WERI-Rb-1 (cell line): ENCODE results near the gene FCSK.

Experiments used
- DNase-seq: peaks from one replicate; pipeline ENCODE4 v3.0.0-alpha.2; 2020
- H3K27ac ChIP-seq: fragments of 250-450 bp; sonication (Bioruptor Pico); 2 replicates; pipeline ENCODE4 v1.5.1; 2020; ENCODE audit warnings: mild to moderate bottlenecking, moderate library complexity
- H3K27me3 ChIP-seq: fragments of 250-450 bp; sonication (Bioruptor Pico); 2 replicates; pipeline ENCODE4 v1.5.1; 2021; ENCODE audit warnings: mild to moderate bottlenecking, low read depth, moderate library complexity; ENCODE audit not compliant: insufficient read depth, severe bottlenecking
- H3K36me3 ChIP-seq: fragments of 250-450 bp; sonication (Bioruptor Pico); 2 replicates; pipeline ENCODE4 v1.5.1; 2020; ENCODE audit warnings: mild to moderate bottlenecking, moderate library complexity
- H3K4me3 ChIP-seq: 2 replicates; pipeline ENCODE4 v1.5.1; 2011; ENCODE audit warnings: low read depth, mild to moderate bottlenecking, control low read depth, low read length
- H3K9me3 ChIP-seq: fragments of 250-450 bp; sonication (Bioruptor Pico); 2 replicates; pipeline ENCODE4 v1.5.1; 2021; ENCODE audit warnings: mild to moderate bottlenecking, moderate library complexity; ENCODE audit not compliant: severe bottlenecking
- CTCF ChIP-seq: IDR thresholded peaks from 2 replicates; pipeline ENCODE4 v1.5.1; 2011; ENCODE audit warnings: low read depth, mild to moderate bottlenecking, control low read depth, inconsistent platforms, low read length

Gene FCSK

GRCh38 chr16:70496513-70496912, 42.1 kb downstream of the FCSK start:
- H3K27ac ChIP-seq = peak overlapping the region; percentile 86
- H3K27me3 ChIP-seq = no peaks in the 10 kb centered on the region
- DNase-seq = no peak
- TF ChIP-seq CTCF = no peak
- no peaks in the 10 kb centered on the region for H3K9me3 ChIP-seq
- H3K36me3 ChIP-seq = peaks cover 55% of the 10 kb centered on the region
- no peak overlapping the region for H3K4me3 ChIP-seq

GRCh38 chr16:70508752-70509151, 54.4 kb downstream of the FCSK start:
- Histone ChIP-seq H3K27ac (no peak overlapping the region), H3K4me3 (no peak overlapping the region), H3K9me3 (no peaks in the 10 kb centered on the region), H3K27me3 (no peaks in the 10 kb centered on the region), H3K36me3 (peaks cover 70% of the 10 kb centered on the region)
- DNase-seq = no peak
- TF ChIP-seq CTCF = 0 out of 2 replicates have a peak, but pooled peaks have one; percentile 4

GRCh38 chr16:70510216-70510615, 55.8 kb downstream of the FCSK start:
- peaks cover 74% of the 10 kb centered on the region for H3K36me3 ChIP-seq
- no peak overlapping the region for H3K4me3 ChIP-seq
- H3K27ac ChIP-seq = no peak overlapping the region
- no peak for DNase-seq
- no peaks in the 10 kb centered on the region for H3K27me3 ChIP-seq
- no peaks in the 10 kb centered on the region for H3K9me3 ChIP-seq
- no peak for TF ChIP-seq CTCF

GRCh38 chr16:70511833-70512232, 57.4 kb downstream of the FCSK start:
- H3K4me3 ChIP-seq = no peak overlapping the region
- H3K36me3 ChIP-seq = peaks cover 84% of the 10 kb centered on the region
- no peak for TF ChIP-seq CTCF
- DNase-seq = no peak
- no peak overlapping the region for H3K27ac ChIP-seq
- H3K9me3 ChIP-seq = no peaks in the 10 kb centered on the region
- H3K27me3 ChIP-seq = no peaks in the 10 kb centered on the region

GRCh38 chr16:70512456-70512855, 58.1 kb downstream of the FCSK start:
- DNase-seq = no peak
- no peaks in the 10 kb centered on the region for H3K9me3 ChIP-seq
- H3K36me3 ChIP-seq = peaks cover 82% of the 10 kb centered on the region
- no peak overlapping the region for H3K4me3 ChIP-seq
- no peaks in the 10 kb centered on the region for H3K27me3 ChIP-seq
- no peak for TF ChIP-seq CTCF
- H3K27ac ChIP-seq = no peak overlapping the region

- DNase-seq = no peak
- no peak for TF ChIP-seq CTCF
- no peaks in the 10 kb centered on the region for H3K27me3 ChIP-seq
- no peak overlapping the region for H3K27ac ChIP-seq
- no peak overlapping the region for H3K4me3 ChIP-seq
- H3K9me3 ChIP-seq = no peaks in the 10 kb centered on the region
- peaks cover 40% of the 10 kb centered on the region for H3K36me3 ChIP-seq
These were observed 66.4 kb downstream of the FCSK start for GRCh38 chr16:70520612-70521297.
